ENCODE results near the gene PAN3.

The PAN3 gene

DNA sequence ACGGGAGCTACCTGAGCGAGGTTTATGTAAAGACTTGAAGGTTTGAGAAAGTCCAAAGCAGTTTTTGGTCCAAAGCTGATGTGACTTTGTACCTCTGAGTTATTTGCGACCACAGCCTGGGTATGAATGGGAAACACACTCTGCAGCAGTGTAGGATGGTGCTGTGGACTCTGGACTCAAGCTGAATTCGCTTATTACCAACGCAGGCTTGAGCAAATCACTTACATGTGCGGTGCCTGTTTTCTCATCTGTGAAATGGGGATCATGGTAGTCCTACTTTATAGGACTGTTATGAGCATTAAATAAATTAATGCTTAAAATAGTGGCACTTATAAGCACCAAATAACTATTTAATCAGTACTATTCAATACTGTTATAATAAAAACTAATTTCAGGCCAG is 176.5 kb downstream of the PAN3 start:
- no peak for DNase-seq

DNA sequence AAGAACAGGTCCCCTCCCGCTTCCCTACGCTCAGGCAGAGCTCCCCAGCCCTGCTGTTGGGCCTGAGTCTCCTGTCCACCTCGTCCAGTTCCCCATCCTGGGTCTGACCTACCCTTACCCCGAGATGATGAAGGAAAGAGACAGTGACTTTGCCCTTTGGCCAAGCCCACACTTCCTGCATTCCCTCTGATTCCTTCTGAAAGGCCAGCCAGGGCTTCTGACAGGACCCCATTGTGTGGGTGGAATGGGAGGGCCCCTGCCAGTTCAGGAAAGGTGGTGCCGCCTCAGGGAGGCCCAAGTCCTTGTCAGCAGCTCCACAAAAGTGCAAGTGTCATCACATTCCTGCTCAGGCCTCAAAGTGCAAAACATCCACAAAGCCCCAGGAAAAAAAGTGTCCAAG is 177.8 kb downstream of the PAN3 start:
- no peak for DNase-seq

DNA sequence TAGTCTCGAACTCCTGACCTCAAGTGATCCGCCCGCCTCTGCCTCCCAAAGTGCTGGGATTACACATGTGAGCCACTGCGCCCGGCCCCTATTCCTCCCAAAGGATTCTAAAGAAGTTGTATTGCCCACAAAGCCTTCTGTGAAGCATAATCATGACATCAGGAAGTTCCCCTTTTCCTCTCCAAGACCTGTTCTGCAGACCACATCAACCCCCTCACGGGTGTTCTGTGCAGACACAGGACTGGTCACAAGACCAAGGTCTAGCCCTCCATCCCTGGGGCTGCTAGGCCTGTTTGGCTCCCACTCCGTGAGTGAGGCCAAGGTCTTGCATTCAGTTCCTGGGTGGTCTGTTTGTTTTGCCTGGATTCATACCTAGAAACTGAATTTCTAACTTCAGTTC is 178.5 kb downstream of the PAN3 start:
- DNase-seq: no peak

DNA sequence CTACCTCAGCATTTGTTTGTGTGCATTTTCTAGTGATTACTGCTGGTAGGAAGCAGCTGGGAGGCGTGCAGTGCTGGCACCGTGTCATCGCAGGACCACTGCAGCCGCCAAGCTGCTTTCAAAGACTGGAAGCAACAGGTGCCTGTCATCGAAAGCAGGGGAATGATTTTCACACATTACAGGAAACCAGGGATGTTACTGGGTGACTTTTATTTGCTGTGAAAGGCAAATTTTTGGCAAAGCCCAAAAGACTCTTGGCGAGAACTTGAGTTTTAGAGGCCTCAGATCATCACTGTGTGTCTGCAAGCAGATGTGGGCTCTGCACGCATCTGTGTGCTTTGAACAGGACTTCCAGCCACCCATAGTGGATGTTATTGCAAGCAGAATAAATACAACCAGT is 180.2 kb downstream of the PAN3 start:
- DNase-seq: no peak

GRCh38 chr13:28319528-28319927 is 181.2 kb downstream of the PAN3 start:
- DNase-seq: no peak

GRCh38 chr13:28320209-28320608 is 181.9 kb downstream of the PAN3 start:
- DNase-seq: no peak

DNA sequence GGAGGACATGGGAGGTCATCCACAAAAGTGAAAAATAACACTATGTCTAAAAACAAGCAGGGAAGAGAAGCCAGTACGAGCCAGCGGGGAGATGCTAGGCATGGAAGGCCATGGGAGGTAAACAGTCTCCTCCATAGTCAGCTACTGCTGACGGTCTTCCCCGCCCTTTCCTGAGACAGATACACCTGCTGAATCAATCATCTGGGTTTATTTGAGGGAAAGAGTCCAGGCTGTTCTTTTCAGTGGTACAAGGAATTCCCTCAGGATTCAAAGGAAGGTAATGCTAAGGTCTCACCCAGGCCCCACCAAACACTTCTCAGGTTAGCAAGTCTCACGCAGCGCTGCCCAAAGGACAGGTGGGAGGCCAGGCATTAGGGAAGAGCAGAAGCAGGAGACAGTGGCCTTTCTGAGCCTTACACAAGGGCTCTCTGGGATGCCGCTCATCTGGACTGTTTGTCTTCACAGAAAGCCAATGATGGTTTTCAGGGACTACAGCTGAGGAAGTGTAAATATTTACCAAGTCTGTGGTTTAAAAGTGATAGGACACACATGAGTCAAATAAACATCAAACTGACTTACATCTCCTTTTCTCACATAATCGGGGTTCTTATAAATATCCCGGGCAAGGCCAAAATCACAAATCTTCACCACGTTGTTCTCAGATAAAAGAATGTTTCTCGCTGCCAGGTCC is 182.7 kb downstream of the PAN3 start:
- no peak for DNase-seq

- no peak for DNase-seq
These were observed 183.4 kb downstream of the PAN3 start for GRCh38 chr13:28321756-28322155.

DNA sequence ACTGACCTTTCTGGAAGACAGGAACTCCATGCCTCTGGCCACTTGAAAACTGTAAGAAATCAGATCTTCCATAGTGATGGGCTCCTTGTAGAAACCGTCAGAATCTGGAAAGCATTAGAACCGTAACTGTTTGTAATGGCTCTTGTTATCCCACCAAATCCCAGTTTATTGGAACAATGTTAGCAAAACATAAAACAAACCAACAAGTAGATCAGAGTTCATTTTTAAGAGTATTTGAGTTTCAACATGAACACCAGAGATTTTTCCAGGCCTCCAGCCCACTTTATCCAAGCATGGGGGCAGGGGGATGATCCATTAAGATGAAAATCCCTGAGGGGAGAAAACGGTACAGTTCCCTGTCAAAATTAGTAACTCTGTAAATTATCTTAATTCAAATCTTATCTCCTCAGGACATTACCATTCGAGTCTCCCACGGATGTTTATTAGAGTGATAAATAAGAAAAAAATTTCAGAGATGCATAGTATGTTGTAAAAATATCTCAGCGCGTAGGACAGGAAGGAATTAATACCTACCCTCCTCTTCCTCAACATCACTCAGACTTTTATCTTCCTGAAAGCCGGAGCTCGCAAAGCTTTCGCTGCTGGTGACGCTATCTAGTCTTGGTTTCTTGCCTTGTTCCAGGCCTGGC is 184.0 kb downstream of the PAN3 start:
- no peak for DNase-seq

GRCh38 chr13:28324181-28324789 is 185.9 kb downstream of the PAN3 start:
- peak; percentile 30 for DNase-seq

DNA sequence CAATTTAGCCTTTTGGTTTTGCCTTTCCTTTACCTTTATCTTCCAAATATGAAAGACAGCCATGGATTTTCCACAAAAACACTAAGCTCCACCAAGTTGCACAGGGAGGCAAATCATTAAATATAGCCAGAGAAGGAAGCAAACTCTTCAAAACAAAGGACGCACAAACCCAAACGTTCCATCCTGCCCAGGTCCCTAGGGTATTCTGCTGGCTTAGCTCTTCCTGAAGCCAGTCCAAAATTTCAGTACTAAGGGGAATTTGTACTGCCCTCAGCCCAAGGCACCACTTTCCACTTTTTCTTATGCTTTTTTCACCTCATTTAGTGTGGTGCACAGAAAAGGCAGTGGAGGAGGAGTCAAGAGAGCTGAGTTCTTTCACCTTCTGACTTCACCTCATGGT is 186.7 kb downstream of the PAN3 start:
- no peak for DNase-seq

DNA sequence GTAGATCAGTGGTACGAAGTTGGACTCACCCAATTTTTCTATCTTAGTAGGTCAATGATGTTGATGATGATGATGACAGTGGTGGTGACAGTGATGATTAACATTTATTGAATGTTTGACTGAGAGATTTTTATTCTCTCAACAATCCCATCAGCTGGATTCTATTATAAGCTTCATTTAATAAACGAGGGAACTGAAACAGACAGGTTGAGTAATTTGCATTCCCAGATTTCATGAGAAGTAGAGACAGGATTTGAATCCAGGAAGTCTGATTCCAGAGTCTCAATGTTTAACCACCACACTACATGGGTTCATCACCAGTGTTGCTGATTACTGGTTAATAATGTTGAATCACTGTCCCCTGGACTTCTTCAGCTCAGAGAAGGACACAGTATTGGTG is 187.7 kb downstream of the PAN3 start:
- no peak for DNase-seq

GRCh38 chr13:28327373-28328270 is 189.3 kb downstream of the PAN3 start:
- no peak for DNase-seq

- DNase-seq: no peak
These were observed 189.9 kb downstream of the PAN3 start for GRCh38 chr13:28328271-28328607.

- no peak for DNase-seq
These were observed 191.2 kb downstream of the PAN3 start for GRCh38 chr13:28329395-28330158.

- DNase-seq: no peak
These were observed 195.0 kb downstream of the PAN3 start for GRCh38 chr13:28333204-28333881.

DNA sequence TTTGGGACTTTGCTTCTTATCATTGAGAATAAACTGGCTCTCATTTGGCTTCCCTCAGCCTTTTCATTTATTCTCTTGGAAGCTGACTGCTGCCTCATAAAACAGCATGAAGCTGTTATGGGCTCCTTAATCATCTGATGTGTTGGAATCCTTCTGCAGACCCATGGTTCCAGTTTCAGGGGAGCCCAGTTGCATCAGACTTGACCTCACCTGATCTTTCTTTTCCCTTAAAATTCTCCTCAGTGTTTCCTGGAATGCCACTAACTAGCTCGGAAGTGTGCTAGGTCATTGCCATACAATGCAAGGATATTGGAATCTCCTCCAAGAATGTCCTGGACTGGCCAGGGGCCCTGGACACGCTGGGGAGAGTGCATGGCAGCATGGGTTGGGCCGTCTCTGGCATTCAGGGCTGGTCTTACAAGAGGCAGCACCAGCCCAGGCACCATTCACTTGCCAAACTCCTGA is 197.9 kb downstream of the PAN3 start:
- DNase-seq: no peak

DNA sequence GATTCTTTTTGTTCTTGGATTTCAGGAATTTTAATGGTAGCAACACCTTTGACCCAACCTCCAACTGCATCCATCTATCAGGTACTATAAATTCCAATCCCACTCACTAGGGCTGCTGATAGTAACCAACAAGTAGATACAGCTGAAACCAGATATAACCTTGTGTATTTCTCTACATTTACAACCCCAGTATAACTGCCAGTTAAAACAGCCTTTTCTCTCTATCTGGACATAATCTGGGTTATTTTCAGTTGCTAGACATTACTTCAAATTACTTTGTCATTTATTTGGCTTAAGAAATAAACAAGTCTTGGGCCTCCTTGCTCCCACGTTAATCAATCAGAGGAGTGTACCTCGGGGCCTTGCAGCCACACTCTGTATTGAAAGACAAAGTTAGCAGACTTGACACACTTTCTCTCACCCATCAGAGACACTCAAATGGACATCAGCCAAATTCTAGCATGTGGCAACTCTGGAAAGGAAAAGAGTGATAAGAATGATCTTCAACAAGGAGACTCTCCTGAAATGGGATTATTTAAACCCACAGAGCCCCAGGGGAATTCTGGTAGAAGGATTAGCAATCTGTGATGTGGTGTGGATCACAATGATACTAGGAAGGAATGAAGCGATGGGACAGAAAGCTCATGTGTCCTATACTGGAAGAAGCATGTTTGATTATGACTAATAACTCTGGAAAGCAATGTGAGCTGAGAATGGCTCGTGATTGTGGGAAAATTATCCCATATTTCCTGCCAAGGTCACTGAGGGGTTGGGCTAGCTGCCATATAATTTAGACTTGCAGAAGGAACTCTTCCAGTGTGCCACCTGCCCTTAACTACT is 199.0 kb downstream of the PAN3 start:
- no peak for DNase-seq

- DNase-seq: no peak
These were observed 199.7 kb downstream of the PAN3 start for GRCh38 chr13:28338006-28338574.

DNA sequence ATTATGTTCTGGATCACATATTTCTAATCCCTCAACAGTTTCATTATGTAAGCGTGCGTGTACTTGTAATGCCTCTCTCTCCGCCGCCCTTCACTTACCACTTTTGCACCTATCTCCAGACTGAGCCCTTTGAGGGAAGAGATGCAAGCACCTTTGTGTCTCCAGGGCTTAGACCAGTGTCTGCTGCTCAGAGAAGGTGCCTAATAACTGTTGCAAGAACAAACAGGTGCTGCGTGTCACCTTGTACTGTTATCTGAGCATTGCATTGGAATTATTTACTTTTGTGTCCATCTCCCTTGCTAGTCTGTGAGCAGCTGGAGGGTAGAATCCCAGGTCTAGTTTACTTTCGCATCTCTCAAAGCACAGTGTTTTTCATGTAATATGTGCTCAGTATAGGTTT is 200.4 kb downstream of the PAN3 start:
- DNase-seq: no peak

- no peak for DNase-seq
These were observed 201.1 kb downstream of the PAN3 start for GRCh38 chr13:28339419-28339818.

Measured in stimulated activated CD4-positive, alpha-beta T cell treated with anti-CD3 and anti-CD28 coated beads, Interleukin-12 subunit alpha, Interleukin-12 subunit beta, amount 100 ng/mL, for 4 hours (primary cell).